ENCODE results near the gene FNDC11. TPM values are rescaled to one million over a fixed set of nuclear protein-coding genes. Genes with fewer than 3 reads are reported as not detected.
A peak's percentile ranks its signal among the peaks of the same experiment; 100 is the strongest.

Gene FNDC11
- polyA plus RNA-seq, 4 donors = 0.99 to 2.1 (median 1.6) TPM

DNA sequence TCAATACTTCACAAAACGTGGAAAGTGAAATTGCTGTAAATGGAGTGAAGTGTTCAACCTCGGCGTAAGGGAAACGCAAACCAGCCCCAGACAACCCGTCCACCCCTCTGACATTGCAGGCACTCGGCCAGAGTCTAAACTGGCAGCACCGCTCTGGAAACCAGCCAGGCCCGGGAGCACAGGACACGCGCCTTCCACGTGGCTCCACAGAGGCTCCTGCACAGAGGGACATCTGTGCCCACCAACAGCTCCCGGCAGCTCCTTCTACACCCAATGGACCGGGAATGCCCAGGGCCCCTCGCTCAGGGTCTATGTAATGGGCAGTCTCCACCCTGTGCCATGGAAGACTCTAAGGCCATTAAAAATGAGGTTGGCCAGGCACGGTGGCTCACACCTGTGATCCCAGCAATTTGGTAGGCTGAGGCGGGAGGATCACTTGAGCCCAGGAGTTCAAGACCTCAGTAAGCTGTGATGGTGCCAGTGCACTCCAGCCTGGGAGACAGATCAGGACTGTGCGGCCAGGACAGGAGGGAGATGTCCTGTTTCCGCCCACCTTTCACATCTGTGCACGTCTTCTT is 23.4 kb downstream of the FNDC11 start:
- DNase-seq (ENCODE audit: low read depth in 4 of 4, low spot score in 2 of 4) = no peak

GRCh38 chr20:63578224-63579016 is 24.5 kb downstream of the FNDC11 start:
- DNase-seq (ENCODE audit: low read depth in 4 of 4, low spot score in 2 of 4) = no peak

DNA sequence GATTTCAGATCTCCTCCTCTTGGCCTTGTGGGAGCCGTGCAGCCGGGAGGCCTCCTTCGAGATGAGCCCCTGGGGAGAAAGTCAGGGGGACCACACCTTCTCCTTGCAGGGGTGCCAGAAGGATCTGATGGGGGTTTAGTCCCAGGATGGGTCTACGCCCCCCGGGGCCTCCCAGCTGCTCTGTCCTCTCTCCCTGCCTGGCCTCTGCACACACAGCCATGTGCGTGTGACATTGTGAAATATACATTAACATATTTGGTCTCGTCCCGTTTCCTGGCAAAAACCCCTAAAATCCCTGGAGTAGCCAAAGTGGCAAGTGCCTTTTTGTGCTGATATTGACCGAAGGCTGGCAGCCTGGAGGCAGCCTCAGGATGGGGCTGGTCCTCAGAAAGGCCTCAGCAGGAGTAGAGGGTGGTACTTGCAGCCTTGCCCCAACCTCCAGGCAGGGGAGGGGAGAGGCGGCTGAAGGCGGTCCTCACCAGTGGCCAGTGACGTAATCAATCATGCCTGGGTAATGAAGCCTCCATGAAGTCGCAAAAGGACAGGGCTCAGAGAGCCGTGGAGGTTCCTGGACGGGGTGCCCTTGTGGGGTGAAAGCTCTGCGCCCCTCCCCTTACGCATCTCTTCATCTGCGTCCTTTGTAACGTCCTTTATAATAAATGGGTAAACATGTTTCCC is 25.2 kb downstream of the FNDC11 start:
- no peak for DNase-seq (ENCODE audit: low read depth in 4 of 4, low spot score in 2 of 4)

DNA sequence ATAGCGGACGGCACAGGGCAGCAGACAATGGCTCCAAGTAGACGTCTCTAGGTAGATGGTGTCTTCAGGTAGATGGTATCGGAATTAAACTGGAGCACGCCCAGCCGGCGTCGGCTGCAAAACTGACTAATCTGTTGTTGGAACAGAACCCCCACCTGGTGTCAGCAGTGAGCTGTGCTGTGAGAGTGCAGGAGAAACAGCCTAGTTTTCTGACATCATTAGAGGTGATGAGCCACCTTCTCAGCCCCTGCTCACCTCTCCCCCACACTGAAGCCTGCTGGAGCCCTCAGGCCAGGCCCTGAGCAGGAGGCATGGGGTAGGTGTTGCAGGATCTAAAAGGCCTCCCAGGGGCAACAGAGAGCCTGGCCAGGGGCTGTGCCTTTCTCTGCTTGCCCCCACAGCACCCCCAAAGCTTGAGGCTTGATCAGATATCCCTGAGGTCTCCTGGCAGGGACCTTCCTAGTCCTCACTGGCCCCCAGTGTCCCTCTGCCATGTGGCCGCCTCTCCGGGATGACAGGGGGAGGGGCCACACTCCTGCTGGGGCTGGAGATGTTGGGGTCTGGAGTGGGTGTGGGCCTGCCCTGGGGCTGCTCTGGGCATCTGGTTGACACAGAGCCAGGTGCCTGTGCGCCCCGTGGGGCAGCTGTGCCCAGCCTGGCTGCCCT is 27.0 kb downstream of the FNDC11 start:
- peak in 1 of 4 donors; percentile 33 for DNase-seq (ENCODE audit: low read depth in 4 of 4, low spot score in 2 of 4)

DNA sequence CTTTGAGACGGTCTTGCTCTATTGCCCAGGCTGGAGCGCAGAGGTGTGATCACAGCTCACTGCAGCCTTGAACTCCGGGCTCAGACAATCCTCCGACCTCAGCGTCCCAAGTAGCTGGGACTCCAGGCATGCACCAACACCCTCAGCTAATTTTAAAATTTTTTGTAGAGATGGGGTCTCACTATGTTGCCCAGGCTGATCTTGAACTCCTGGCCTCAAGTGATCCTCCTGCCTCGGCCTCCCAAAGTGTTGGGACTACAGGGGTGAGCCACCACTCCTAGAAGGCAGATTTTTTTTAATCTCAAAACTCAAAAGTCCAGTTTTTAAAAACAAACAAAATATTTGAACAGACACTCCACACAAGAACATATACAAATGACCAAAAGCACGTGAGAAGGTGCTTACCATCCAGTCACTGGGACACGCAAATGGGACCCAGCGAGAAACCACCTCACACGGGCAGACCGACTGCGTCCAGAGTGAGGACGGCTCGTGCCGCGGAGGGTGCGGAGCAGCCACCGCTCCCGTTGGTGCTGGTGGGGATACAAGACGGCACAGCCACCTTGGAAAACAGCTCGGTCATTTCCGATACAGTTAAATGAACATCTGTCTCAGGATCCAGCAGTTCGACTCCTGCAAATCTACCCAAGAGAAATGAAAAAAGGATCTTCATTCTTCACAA is 28.6 kb downstream of the FNDC11 start:
- DNase-seq (ENCODE audit: low read depth in 4 of 4, low spot score in 2 of 4) = no peak

GRCh38 chr20:63585616-63586565 is 31.9 kb downstream of the FNDC11 start:
- no peak for DNase-seq (ENCODE audit: low read depth in 4 of 4, low spot score in 2 of 4)

DNA sequence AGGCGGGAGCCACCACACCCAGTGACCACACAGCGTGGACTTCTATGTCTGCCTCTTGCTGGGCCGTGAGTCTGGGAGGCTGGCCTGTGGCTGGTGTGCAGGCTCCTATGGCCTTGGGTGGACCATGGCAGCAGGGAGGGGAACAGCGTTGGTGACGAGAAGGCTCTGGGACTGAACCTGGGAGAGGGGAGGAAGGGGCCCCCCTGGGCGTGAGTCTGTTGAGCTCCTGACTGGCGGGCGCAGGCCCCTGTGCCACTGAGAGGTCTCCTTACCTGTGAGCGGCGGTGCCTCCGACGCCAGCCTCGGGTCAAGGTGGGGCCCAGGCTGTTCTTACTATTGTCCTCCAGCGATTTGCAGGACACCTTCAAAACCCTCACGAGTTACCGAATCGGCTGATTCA is 32.8 kb downstream of the FNDC11 start:
- DNase-seq (ENCODE audit: low read depth in 4 of 4, low spot score in 2 of 4) = no peak

DNA sequence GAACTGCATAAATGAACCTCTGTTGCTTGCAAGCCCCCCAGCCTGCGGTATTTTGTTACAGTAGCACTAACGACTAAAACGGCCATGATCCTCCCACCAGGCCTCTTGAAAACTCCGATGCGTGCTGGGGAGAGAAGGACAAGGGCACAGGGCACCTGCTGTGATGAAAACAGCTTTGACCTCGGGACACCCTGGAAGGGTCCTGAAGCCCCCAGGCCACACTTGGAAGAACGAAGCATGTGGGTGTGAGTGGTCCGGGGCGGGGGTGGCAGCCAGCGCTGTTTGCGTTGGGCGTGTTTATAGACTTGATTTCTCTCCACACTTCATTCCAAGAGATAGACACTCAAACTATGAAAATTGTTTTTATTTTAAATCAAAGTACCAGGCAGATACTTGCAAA is 33.3 kb downstream of the FNDC11 start:
- no peak for DNase-seq (ENCODE audit: low read depth in 4 of 4, low spot score in 2 of 4)

GRCh38 chr20:63587776-63588591 is 34.0 kb downstream of the FNDC11 start:
- no peak for DNase-seq (ENCODE audit: low read depth in 4 of 4, low spot score in 2 of 4)

DNA sequence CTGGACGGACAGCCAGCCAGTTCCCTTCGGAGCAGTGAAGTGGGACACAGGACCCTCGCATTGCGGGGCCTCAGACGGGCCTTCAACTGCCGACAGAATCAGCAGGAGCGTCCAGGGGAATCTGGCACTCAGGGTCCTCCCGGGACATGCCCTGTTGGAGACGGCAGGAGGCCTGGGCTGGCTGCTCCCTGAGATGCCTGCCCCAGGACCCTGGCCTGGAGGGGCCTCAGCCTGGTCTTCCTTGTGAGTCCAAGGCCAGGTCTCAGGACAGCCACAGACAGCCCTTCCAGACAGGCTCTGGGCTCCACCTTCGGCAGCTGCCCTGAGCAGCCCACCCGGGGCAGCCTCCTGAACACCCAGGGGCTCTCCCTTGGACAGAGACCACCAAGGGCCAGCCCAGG is 34.7 kb downstream of the FNDC11 start:
- no peak for DNase-seq (ENCODE audit: low read depth in 4 of 4, low spot score in 2 of 4)

GRCh38 chr20:63589261-63590217 is 35.6 kb downstream of the FNDC11 start:
- DNase-seq (ENCODE audit: low read depth in 4 of 4, low spot score in 2 of 4) = no peak

GRCh38 chr20:63590218-63591146 is 36.5 kb downstream of the FNDC11 start:
- no peak for DNase-seq (ENCODE audit: low read depth in 4 of 4, low spot score in 2 of 4)

DNA sequence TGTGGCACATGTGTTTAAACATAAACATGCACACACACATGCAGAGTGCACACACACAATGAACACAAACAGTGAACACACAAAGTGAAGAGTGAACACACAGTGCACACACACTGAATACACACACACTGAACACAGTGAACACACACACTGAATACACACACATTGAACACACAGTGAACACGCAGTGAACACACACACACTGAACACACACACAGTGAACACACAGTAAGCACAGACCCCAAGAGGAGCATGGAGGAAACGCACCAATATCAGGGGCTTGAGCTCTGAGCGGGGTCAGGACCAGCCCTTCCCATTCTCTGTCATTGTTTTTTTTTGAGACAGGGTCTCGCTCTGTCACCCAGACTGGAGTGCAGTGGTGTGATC is 37.2 kb downstream of the FNDC11 start:
- no peak for DNase-seq (ENCODE audit: low read depth in 4 of 4, low spot score in 2 of 4)

- DNase-seq (ENCODE audit: low read depth in 4 of 4, low spot score in 2 of 4) = no peak
Observed at GRCh38 chr20:63591786-63592355, 37.9 kb downstream of the FNDC11 start.

DNA sequence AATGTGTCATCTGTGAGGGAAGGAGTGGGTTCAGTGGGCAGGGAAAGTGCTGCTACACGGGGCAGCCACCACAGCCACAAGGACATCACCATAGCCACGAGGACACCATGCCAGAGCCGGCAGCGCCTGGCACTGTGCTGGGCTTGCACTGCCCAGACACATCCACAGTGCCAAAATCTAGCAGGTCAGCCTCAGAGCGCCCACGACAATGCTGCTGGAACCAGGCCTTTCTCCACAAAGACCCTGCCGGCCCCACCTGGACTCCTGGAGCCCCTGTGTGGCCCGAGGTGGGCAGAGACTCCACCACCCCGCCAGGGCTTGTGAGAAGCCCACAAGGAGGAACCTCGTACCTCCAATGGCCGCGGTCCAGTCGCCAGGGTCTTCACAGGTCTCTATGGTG is 38.7 kb downstream of the FNDC11 start:
- DNase-seq (ENCODE audit: low read depth in 4 of 4, low spot score in 2 of 4) = no peak

- no peak for DNase-seq (ENCODE audit: low read depth in 4 of 4, low spot score in 2 of 4)
Observed at GRCh38 chr20:63594043-63594561, 40.1 kb downstream of the FNDC11 start.

Data from left renal cortex interstitium (tissue), 4 donors.